ENCODE results near the gene POU6F1. TPM values are rescaled to one million over a fixed set of nuclear protein-coding genes. Genes with fewer than 3 reads are reported as not detected.

POU6F1 gene
- total RNA-seq, 1 experiment from 2014 or later: 5.3 TPM

DNA sequence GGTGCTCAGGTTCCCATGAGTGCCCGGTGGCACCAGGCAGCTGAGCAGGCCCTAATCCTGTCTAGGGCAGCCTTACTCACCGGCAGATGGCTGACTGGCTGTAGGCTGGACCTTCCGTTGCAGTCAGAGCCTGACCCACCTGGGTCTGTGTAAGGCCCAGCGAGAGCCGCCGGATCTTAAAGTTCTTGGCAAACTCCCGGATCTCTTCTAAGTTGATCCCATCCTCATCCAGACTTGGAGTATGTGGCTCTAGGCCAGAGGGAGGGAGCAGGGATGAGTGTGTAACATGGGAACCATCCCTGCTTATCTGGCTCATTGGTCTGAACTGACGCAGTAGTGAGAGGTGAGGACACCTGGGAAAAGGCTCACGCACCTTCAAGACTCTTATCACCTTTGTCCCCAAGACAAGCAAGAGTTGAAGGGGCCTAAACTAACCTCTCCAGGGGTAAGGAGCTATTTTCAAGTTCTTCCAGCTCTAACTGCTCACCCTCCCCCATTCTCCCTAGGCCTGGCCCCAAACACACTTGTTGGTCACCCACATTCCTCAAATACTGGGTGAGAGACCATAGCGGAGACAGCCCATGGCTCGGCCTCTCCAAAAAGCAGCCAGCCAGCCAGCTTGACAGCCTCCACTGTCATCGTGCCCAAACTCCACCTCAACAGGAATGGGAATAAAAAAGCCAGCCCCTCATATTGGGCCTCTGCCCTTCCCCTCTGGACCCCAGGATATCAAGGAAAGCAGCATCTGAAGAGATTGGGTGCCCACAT is 26.2 kb downstream of the POU6F1 start:
- no peak for TF ChIP-seq EZH2 (IDR thresholded peaks at IDR 0.05; ENCODE audit: low read depth)
- TF ChIP-seq, protein P1, sequence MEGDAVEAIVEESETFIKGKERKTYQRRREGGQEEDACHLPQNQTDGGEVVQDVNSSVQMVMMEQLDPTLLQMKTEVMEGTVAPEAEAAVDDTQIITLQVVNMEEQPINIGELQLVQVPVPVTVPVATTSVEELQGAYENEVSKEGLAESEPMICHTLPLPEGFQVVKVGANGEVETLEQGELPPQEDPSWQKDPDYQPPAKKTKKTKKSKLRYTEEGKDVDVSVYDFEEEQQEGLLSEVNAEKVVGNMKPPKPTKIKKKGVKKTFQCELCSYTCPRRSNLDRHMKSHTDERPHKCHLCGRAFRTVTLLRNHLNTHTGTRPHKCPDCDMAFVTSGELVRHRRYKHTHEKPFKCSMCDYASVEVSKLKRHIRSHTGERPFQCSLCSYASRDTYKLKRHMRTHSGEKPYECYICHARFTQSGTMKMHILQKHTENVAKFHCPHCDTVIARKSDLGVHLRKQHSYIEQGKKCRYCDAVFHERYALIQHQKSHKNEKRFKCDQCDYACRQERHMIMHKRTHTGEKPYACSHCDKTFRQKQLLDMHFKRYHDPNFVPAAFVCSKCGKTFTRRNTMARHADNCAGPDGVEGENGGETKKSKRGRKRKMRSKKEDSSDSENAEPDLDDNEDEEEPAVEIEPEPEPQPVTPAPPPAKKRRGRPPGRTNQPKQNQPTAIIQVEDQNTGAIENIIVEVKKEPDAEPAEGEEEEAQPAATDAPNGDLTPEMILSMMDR (conservative IDR thresholded peaks at IDR 0.05): no peak
- Histone ChIP-seq H2AFZ (no peak overlapping the region), H3K36me3 (ENCODE audit: low read depth) (no peaks in the 10 kb centered on the region), H3K4me2 (no peak overlapping the region), H3K79me2 (ENCODE audit: low read depth) (no peaks in the 10 kb centered on the region), H3K9me3 (ENCODE audit: insufficient read depth, low read depth) (no peaks in the 10 kb centered on the region), H4K20me1 (ENCODE audit: insufficient read depth) (no peaks in the 10 kb centered on the region), H3K4me3 (no peak overlapping the region), H3K27ac (no peak overlapping the region), H3K4me1 (replicated peaks; ENCODE audit: insufficient read depth) (no peaks in the 10 kb centered on the region), H3K9me2 (ENCODE audit: insufficient read depth) (no peaks in the 10 kb centered on the region), H3F3A (ENCODE audit: insufficient read depth, low read depth) (no peaks in the 10 kb centered on the region), H3K27me3 (ENCODE audit: insufficient read depth, low read depth) (no peaks in the 10 kb centered on the region)
- BruUV-seq (replicated peaks): no TSS peak
- ChIA-PET CTCF (no interaction called here), POLR2A (ENCODE audit: unreplicated experiment) (no interaction called here)
- intact Hi-C loops (cut with micrococcal nuclease; ENCODE audit: unreplicated experiment): no loop called here
- no peak for DNase-seq

DNA sequence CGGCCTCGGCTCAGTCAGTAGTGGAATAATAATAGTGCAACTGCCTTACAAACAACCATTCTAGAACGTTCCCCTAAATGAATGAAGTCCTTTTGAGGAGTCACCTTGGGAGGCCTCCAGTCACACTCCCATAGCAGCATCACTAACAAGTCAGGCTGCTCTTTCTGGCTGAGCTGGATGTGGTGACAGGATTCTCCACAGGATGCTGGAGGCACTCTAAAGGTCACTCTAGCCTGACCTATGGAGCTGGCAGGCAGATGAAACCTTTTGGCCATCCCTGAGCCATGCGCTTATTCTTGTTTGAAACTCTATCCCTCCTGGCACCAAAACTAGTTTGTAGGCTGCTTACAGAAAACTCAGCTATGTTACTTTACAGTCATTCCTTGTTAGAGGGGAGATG is 27.0 kb downstream of the POU6F1 start:
- Histone ChIP-seq H3K79me2 (ENCODE audit: low read depth) (no peaks in the 10 kb centered on the region), H3F3A (ENCODE audit: insufficient read depth, low read depth) (no peaks in the 10 kb centered on the region), H3K4me3 (no peak overlapping the region), H3K36me3 (ENCODE audit: low read depth) (no peaks in the 10 kb centered on the region), H3K27ac (no peak overlapping the region), H3K9me2 (ENCODE audit: insufficient read depth) (no peaks in the 10 kb centered on the region), H3K4me2 (no peak overlapping the region), H4K20me1 (ENCODE audit: insufficient read depth) (no peaks in the 10 kb centered on the region), H3K9me3 (ENCODE audit: insufficient read depth, low read depth) (no peaks in the 10 kb centered on the region), H3K27me3 (ENCODE audit: insufficient read depth, low read depth) (no peaks in the 10 kb centered on the region), H3K4me1 (replicated peaks; ENCODE audit: insufficient read depth) (no peaks in the 10 kb centered on the region), H2AFZ (no peak overlapping the region)
- POLR2A ChIA-PET (ENCODE audit: unreplicated experiment): no interaction called here
- CTCF ChIA-PET: no interaction called here
- intact Hi-C loops (cut with micrococcal nuclease; ENCODE audit: unreplicated experiment): no loop called here
- no peak for DNase-seq
- BruUV-seq (replicated peaks): no TSS peak
- TF ChIP-seq EZH2 (IDR thresholded peaks at IDR 0.05; ENCODE audit: low read depth): no peak
- TF ChIP-seq, protein P1 (conservative IDR thresholded peaks at IDR 0.05): no peak

DNA sequence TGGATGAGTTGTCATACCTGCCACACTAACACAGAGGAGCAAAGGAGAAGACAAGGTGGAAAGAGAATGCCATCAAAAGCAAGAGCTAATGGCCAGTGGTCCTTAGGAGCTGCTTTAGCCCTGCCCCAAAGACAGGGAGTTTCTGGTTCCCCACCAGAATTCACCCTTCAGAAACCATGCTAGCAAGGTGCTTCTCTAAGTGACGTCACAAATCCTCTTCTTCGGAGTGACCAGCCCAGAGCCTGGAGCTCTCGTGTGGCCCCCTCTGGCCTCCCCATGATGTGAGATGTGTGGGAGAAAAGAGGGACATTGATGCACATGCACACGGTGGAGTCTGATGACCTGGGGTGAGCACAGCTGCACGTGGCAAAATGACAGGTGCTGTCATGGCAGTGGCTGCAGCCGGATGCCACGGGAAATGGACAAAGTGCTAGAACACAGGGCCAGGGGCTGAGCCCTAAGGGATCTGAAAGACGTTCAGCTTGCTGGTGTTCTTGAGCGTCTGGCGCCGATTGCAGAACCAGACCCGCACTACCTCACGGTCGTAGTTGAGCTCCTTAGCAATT is 28.0 kb downstream of the POU6F1 start:
- H3K27ac ChIP-seq: no peak overlapping the region
- no peaks in the 10 kb centered on the region for H3K4me1 ChIP-seq (replicated peaks; ENCODE audit: insufficient read depth)
- no peak for DNase-seq
- H3K79me2 ChIP-seq (ENCODE audit: low read depth): no peaks in the 10 kb centered on the region
- H3K9me3 ChIP-seq (ENCODE audit: insufficient read depth, low read depth): no peaks in the 10 kb centered on the region
- H2AFZ ChIP-seq: no peak overlapping the region
- H3K4me2 ChIP-seq: no peak overlapping the region
- intact Hi-C loops (cut with micrococcal nuclease; ENCODE audit: unreplicated experiment): no loop called here
- no peaks in the 10 kb centered on the region for H3K9me2 ChIP-seq (ENCODE audit: insufficient read depth)
- no peak overlapping the region for H3K4me3 ChIP-seq
- no peaks in the 10 kb centered on the region for H3K27me3 ChIP-seq (ENCODE audit: insufficient read depth, low read depth)
- POLR2A ChIA-PET (ENCODE audit: unreplicated experiment): no interaction called here
- no TSS peak for BruUV-seq (replicated peaks)
- CTCF ChIA-PET: no interaction called here
- no peaks in the 10 kb centered on the region for H4K20me1 ChIP-seq (ENCODE audit: insufficient read depth)
- no peaks in the 10 kb centered on the region for H3K36me3 ChIP-seq (ENCODE audit: low read depth)
- TF ChIP-seq, protein P1 (conservative IDR thresholded peaks at IDR 0.05): no peak
- TF ChIP-seq EZH2 (IDR thresholded peaks at IDR 0.05; ENCODE audit: low read depth): no peak
- no peaks in the 10 kb centered on the region for H3F3A ChIP-seq (ENCODE audit: insufficient read depth, low read depth)
